ENCODE measurements around the gene ART3.
"Not testable (repeated sequence)": the region's sequence is repeated elsewhere in the genome, so short reads cannot be mapped to it uniquely, and the experiment has no call there.

The ART3 gene

GRCh38 chr4:76074468-76074867 lies at the start of gene ART3:
Gene ART3 (plus strand): TSS chr4:76074709. CDS start chr4:76075890, 1,181 bp downstream.
- Histone ChIP-seq H3K4me3 (ENCODE audit: low read length) (no peak within 1 kb of the TSS), H3K36me3 (ENCODE audit: control insufficient read depth, insufficient read depth, low read length) (no peaks in the 10 kb centered on the region), H3K27ac (ENCODE audit: low read depth, low read length) (no peak within 1 kb of the TSS), H3K4me1 (ENCODE audit: control insufficient read depth, insufficient read depth, low read length) (peaks cover 12% of the 10 kb centered on the region), H3K27me3 (ENCODE audit: control insufficient read depth, insufficient read depth, low read length) (no peaks in the 10 kb centered on the region), H3K9ac (ENCODE audit: low read length) (no peak within 1 kb of the TSS)

- H3K4me1 ChIP-seq (ENCODE audit: control insufficient read depth, insufficient read depth, low read length), result no peaks in the 10 kb centered on the region
- no peak overlapping the region for H3K27ac ChIP-seq (ENCODE audit: low read depth, low read length)
- H3K36me3 ChIP-seq (ENCODE audit: control insufficient read depth, insufficient read depth, low read length), result no peaks in the 10 kb centered on the region
- no peaks in the 10 kb centered on the region for H3K27me3 ChIP-seq (ENCODE audit: control insufficient read depth, insufficient read depth, low read length)
- H3K4me3 ChIP-seq (ENCODE audit: low read length), result peak overlapping the region; percentile 45
- H3K9ac ChIP-seq (ENCODE audit: low read length), result no peak overlapping the region
Measured at GRCh38 chr4:76028350-76028765, 46.2 kb upstream of the ART3 start.

- no peaks in the 10 kb centered on the region for H3K27me3 ChIP-seq (ENCODE audit: control insufficient read depth, insufficient read depth, low read length)
- no peak overlapping the region for H3K27ac ChIP-seq (ENCODE audit: low read depth, low read length)
- no peaks in the 10 kb centered on the region for H3K4me1 ChIP-seq (ENCODE audit: control insufficient read depth, insufficient read depth, low read length)
- H3K4me3 ChIP-seq (ENCODE audit: low read length), result no peak overlapping the region
- no peak overlapping the region for H3K9ac ChIP-seq (ENCODE audit: low read length)
- H3K36me3 ChIP-seq (ENCODE audit: control insufficient read depth, insufficient read depth, low read length), result no peaks in the 10 kb centered on the region
Measured at GRCh38 chr4:76029300-76029699, 45.2 kb upstream of the ART3 start.

- H3K9ac ChIP-seq (ENCODE audit: low read length), result no peak overlapping the region
- no peak overlapping the region for H3K27ac ChIP-seq (ENCODE audit: low read depth, low read length)
Measured at GRCh38 chr4:76035141-76035540, 39.4 kb upstream of the ART3 start.

GRCh38 chr4:76035799-76036380 lies 38.6 kb upstream of the ART3 start, which contains the start of gene CXCL11:
Gene CXCL11 (minus strand): TSS chr4:76036070. CDS start chr4:76035987, 83 bp downstream.
- Histone ChIP-seq H3K9ac (ENCODE audit: low read length) (no peak within 1 kb of the TSS), H3K36me3 (ENCODE audit: control insufficient read depth, insufficient read depth, low read length) (no peaks in the 10 kb centered on the region), H3K4me1 (ENCODE audit: control insufficient read depth, insufficient read depth, low read length) (no peaks in the 10 kb centered on the region), H3K27me3 (ENCODE audit: control insufficient read depth, insufficient read depth, low read length) (no peaks in the 10 kb centered on the region), H3K4me3 (ENCODE audit: low read length) (no peak within 1 kb of the TSS), H3K27ac (ENCODE audit: low read depth, low read length) (no peak within 1 kb of the TSS)

More at GRCh38 chr4:76035141-76035540, 39.4 kb upstream of the ART3 start:
- Histone ChIP-seq H3K4me3 (ENCODE audit: low read length) (no peak overlapping the region), H3K36me3 (ENCODE audit: control insufficient read depth, insufficient read depth, low read length) (no peaks in the 10 kb centered on the region), H3K4me1 (ENCODE audit: control insufficient read depth, insufficient read depth, low read length) (no peaks in the 10 kb centered on the region), H3K27me3 (ENCODE audit: control insufficient read depth, insufficient read depth, low read length) (no peaks in the 10 kb centered on the region)

GRCh38 chr4:76036855-76037254 lies 37.7 kb upstream of the ART3 start:
- Histone ChIP-seq H3K4me1 (ENCODE audit: control insufficient read depth, insufficient read depth, low read length) (no peaks in the 10 kb centered on the region), H3K27ac (ENCODE audit: low read depth, low read length) (no peak overlapping the region), H3K27me3 (ENCODE audit: control insufficient read depth, insufficient read depth, low read length) (no peaks in the 10 kb centered on the region), H3K9ac (ENCODE audit: low read length) (no peak overlapping the region), H3K4me3 (ENCODE audit: low read length) (no peak overlapping the region), H3K36me3 (ENCODE audit: control insufficient read depth, insufficient read depth, low read length) (no peaks in the 10 kb centered on the region)

GRCh38 chr4:76042241-76042998 lies 32.1 kb upstream of the ART3 start:
- not testable (repeated sequence) for H3K27ac ChIP-seq (ENCODE audit: low read depth, low read length); H3K36me3 ChIP-seq (ENCODE audit: control insufficient read depth, insufficient read depth, low read length); H3K9ac ChIP-seq (ENCODE audit: low read length); H3K27me3 ChIP-seq (ENCODE audit: control insufficient read depth, insufficient read depth, low read length); H3K4me3 ChIP-seq (ENCODE audit: low read length); H3K4me1 ChIP-seq (ENCODE audit: control insufficient read depth, insufficient read depth, low read length)

- H3K4me3 ChIP-seq (ENCODE audit: low read length); H3K36me3 ChIP-seq (ENCODE audit: control insufficient read depth, insufficient read depth, low read length); H3K27ac ChIP-seq (ENCODE audit: low read depth, low read length); H3K27me3 ChIP-seq (ENCODE audit: control insufficient read depth, insufficient read depth, low read length); H3K4me1 ChIP-seq (ENCODE audit: control insufficient read depth, insufficient read depth, low read length); H3K9ac ChIP-seq (ENCODE audit: low read length): not testable (repeated sequence)
Measured at GRCh38 chr4:76043306-76043705, 31.2 kb upstream of the ART3 start.

- H3K4me3 ChIP-seq (ENCODE audit: low read length); H3K27ac ChIP-seq (ENCODE audit: low read depth, low read length); H3K4me1 ChIP-seq (ENCODE audit: control insufficient read depth, insufficient read depth, low read length): not testable (repeated sequence)
Measured at GRCh38 chr4:76044686-76045085, 29.8 kb upstream of the ART3 start.

GRCh38 chr4:76049860-76050416 lies 24.6 kb upstream of the ART3 start:
- H3K27ac ChIP-seq (ENCODE audit: low read depth, low read length); H3K4me3 ChIP-seq (ENCODE audit: low read length); H3K4me1 ChIP-seq (ENCODE audit: control insufficient read depth, insufficient read depth, low read length); H3K36me3 ChIP-seq (ENCODE audit: control insufficient read depth, insufficient read depth, low read length); H3K9ac ChIP-seq (ENCODE audit: low read length); H3K27me3 ChIP-seq (ENCODE audit: control insufficient read depth, insufficient read depth, low read length): not testable (repeated sequence)

More at GRCh38 chr4:76044686-76045085, 29.8 kb upstream of the ART3 start:
- H3K9ac ChIP-seq (ENCODE audit: low read length); H3K36me3 ChIP-seq (ENCODE audit: control insufficient read depth, insufficient read depth, low read length); H3K27me3 ChIP-seq (ENCODE audit: control insufficient read depth, insufficient read depth, low read length): not testable (repeated sequence)

- not testable (repeated sequence) for H3K4me3 ChIP-seq (ENCODE audit: low read length); H3K4me1 ChIP-seq (ENCODE audit: control insufficient read depth, insufficient read depth, low read length); H3K27ac ChIP-seq (ENCODE audit: low read depth, low read length); H3K9ac ChIP-seq (ENCODE audit: low read length); H3K36me3 ChIP-seq (ENCODE audit: control insufficient read depth, insufficient read depth, low read length); H3K27me3 ChIP-seq (ENCODE audit: control insufficient read depth, insufficient read depth, low read length)
Measured at GRCh38 chr4:76050560-76051050, 23.9 kb upstream of the ART3 start.

GRCh38 chr4:76053730-76054129 lies 20.8 kb upstream of the ART3 start:
- Histone ChIP-seq H3K27me3 (ENCODE audit: control insufficient read depth, insufficient read depth, low read length) (peaks cover 3% of the 10 kb centered on the region), H3K9ac (ENCODE audit: low read length) (no peak overlapping the region)

More at GRCh38 chr4:76053730-76054129, 20.8 kb upstream of the ART3 start:
- H3K4me1 ChIP-seq (ENCODE audit: control insufficient read depth, insufficient read depth, low read length), result no peaks in the 10 kb centered on the region
- no peak overlapping the region for H3K4me3 ChIP-seq (ENCODE audit: low read length)
- H3K27ac ChIP-seq (ENCODE audit: low read depth, low read length), result no peak overlapping the region
- no peaks in the 10 kb centered on the region for H3K36me3 ChIP-seq (ENCODE audit: control insufficient read depth, insufficient read depth, low read length)
